Pancreas (tissue), 10 donors: ENCODE results near the gene CIRBP. TPM values are rescaled to one million over a fixed set of nuclear protein-coding genes. Genes with fewer than 3 reads are reported as not detected.
A peak's percentile ranks its signal among the peaks of the same experiment; 100 is the strongest.

Experiments
- ATAC-seq, 4 donors: fragments of 200-7000 bp; cut with Tn5 transposase; one replicate each; pipeline versions ENCODE4 v1.8.0 to v1.9.1; 2020; ENCODE audit warnings: mild to moderate bottlenecking in 4 of 4, moderate library complexity in 4 of 4
- DNase-seq, 6 donors: peaks; one replicate each; pipeline ENCODE4 v3.0.0-alpha.2; 2020
- FAIRE-seq: peaks from 2 replicates; lab custom pipeline; 2012; peaks lifted over from hg19 to GRCh38; lab: Jason Lieb, UNC
- H3K27ac ChIP-seq, 4 donors: fragments of 200-600 bp; sonication (generic); 1 replicate in 3 of 4; 2 replicates in 1 of 4; pipeline versions ENCODE4 v1.5.0 to v1.8.0; 2020
- H3K27me3 ChIP-seq, 4 donors: fragments of 200-600 bp; one replicate each; pipeline ENCODE4 v1.8.0; 2021
- H3K36me3 ChIP-seq, 3 donors: fragments of 200-600 bp; sonication (generic) in 1 of 3; one replicate each; pipeline versions ENCODE4 v1.5.0 to v1.8.0; 2020 to 2021
- H3K4me1 ChIP-seq, 3 donors: fragments of 200-600 bp; one replicate each; pipeline ENCODE4 v1.8.0; 2021
- H3K4me3 ChIP-seq, 4 donors: fragments of 200-600 bp; sonication (generic) in 2 of 4; one replicate each; pipeline versions ENCODE4 v1.5.0 to v1.8.0; 2020 to 2021
- H3K9me3 ChIP-seq, 4 donors: fragments of 200-600 bp; one replicate each; pipeline ENCODE4 v1.8.0; 2021
- CTCF ChIP-seq, 4 donors: fragments of 200-600 bp; sonication (generic) in 3 of 4; IDR thresholded peaks; one replicate each; pipeline versions ENCODE4 v1.5.0 to v1.8.0; 2021; ENCODE audit warnings: antibody characterized with exemption in 4 of 4
- WGBS, 2 donors: extraction: QIAGEN DNeasy Blood & Tissue Kit; methylation state at CpG; one replicate each; pipeline ENCODE4 v1.1.7; 2013; 5-methylcytosine and 5-hydroxymethylcytosine counted together
- intact Hi-C, 3 donors: fragments of 100-400 bp; cut with DNase I; formaldehyde crosslinking; loops; one replicate each; pipeline versions ENCODE4 v1.11.1 to v1.14.2; 2022
- polyA plus RNA-seq, 2 donors: library from polyadenylated mRNA; stranded (reverse); fragments of 200-250 nt; gene quantifications; one replicate each; pipeline ENCODE4 v1.2.3, GENCODE V29; 2013
- total RNA-seq, 6 donors: library from RNA; stranded (reverse); fragmentation: NEBNext Ultra II Directional in 4 of 6; extraction: Animal tissue kit (Norgen Biotek cat#: 25700) in 4 of 6; gene quantifications; one replicate each; pipeline versions ENCODE4 v1.2.1 to v1.2.4, GENCODE V29; 2021 to 2023
- donor health status: healthy with polysubstance abuse.
- donor health status: DM: no; HTN: no; CAD: no; lungs with moderate emphysema.
- donor health status: DM: no; HTN: no; CAD: no.
- donor health status: control.
- donor health status: control.
- donor health status: Bipolar disorder and iron deficiency.
- donor health status: DM: yes; HTN: yes; CAD: no.
- donor health status: DM: no; HTN: no; CAD: no.
- donor health status: DM: no; HTN: no; CAD: no.
- donor health status: DM: yes; HTN: yes; CAD: no.

The CIRBP gene
- total and polyA plus RNA-seq, 8 donors, result 232 to 1,009 (median 539) TPM

GRCh38 chr19:1249990-1250436 is 19.1 kb upstream of the CIRBP start:
- intact Hi-C loops, result no loop called here
- FAIRE-seq (no peak), DNase-seq (peak in 1 of 6 donors; percentile 86), ATAC-seq (no peak)
- peaks cover 0 to 13% (median 13%) of the 10 kb centered on the region in 3 donors for H3K36me3 ChIP-seq
- no peak for TF ChIP-seq CTCF (IDR thresholded peaks at IDR 0.05)
- peak overlapping the region; percentile 97 to 99 (median 98) for H3K27ac ChIP-seq
- WGBS, 2 donors, result 0 to 1% methylated on average over 38 to 67 of the region's 67 CpGs
- H3K9me3 ChIP-seq, result no peaks in the 10 kb centered on the region
- H3K4me3 ChIP-seq, result peak overlapping the region; percentile 84 to 96 (median 90)
- H3K27me3 ChIP-seq, result no peaks in the 10 kb centered on the region
- peaks cover 24 to 38% (median 36%) of the 10 kb centered on the region in 3 donors for H3K4me1 ChIP-seq

GRCh38 chr19:1250437-1251260 is 18.5 kb upstream of the CIRBP start:
- peak overlapping the region; percentile 97 to 99 (median 98) for H3K27ac ChIP-seq
- ATAC-seq, result no peak
- FAIRE-seq, result no peak
- peaks cover 6 to 19% (median 19%) of the 10 kb centered on the region in 3 donors for H3K36me3 ChIP-seq
- DNase-seq, result peak; percentile 65 to 86 (median 74)
- no peak for TF ChIP-seq CTCF (IDR thresholded peaks at IDR 0.05)
- no peaks in the 10 kb centered on the region for H3K9me3 ChIP-seq
- H3K4me1 ChIP-seq, result peaks cover 18 to 38% (median 32%) of the 10 kb centered on the region in 3 donors
- no peaks in the 10 kb centered on the region for H3K27me3 ChIP-seq
- 1 to 3% methylated on average over 28 to 90 of the region's 90 CpGs for WGBS, 2 donors
- H3K4me3 ChIP-seq, result peak overlapping the region; percentile 84 to 96 (median 90)
- intact Hi-C loops, result no loop called here

GRCh38 chr19:1251330-1252220 is 17.6 kb upstream of the CIRBP start:
- H3K36me3 ChIP-seq, result peaks cover 8 to 28% (median 26%) of the 10 kb centered on the region in 3 donors
- peak; percentile 85 to 91 (median 88) for DNase-seq
- FAIRE-seq, result no peak
- H3K9me3 ChIP-seq, result no peaks in the 10 kb centered on the region
- ATAC-seq, result peak; percentile 2 to 36 (median 9)
- WGBS, 2 donors, result 1% methylated on average over 28 to 41 of the region's 41 CpGs
- no peaks in the 10 kb centered on the region for H3K27me3 ChIP-seq
- intact Hi-C loops, result no loop called here
- H3K4me3 ChIP-seq, result peak overlapping the region; percentile 84 to 96 (median 90)
- H3K4me1 ChIP-seq, result peaks cover 12 to 35% (median 25%) of the 10 kb centered on the region in 3 donors
- no peak for TF ChIP-seq CTCF (IDR thresholded peaks at IDR 0.05)
- H3K27ac ChIP-seq, result peak overlapping the region; percentile 97 to 99 (median 98)

GRCh38 chr19:1252221-1252820 is 16.8 kb upstream of the CIRBP start:
- peaks cover 8 to 36% (median 34%) of the 10 kb centered on the region in 3 donors for H3K36me3 ChIP-seq
- peak; percentile 49 to 56 (median 52) for ATAC-seq
- peak overlapping the region; percentile 97 to 99 (median 98) for H3K27ac ChIP-seq
- H3K4me1 ChIP-seq, result peaks cover 12 to 41% (median 25%) of the 10 kb centered on the region in 3 donors
- no peak for TF ChIP-seq CTCF (IDR thresholded peaks at IDR 0.05)
- no peaks in the 10 kb centered on the region for H3K27me3 ChIP-seq
- intact Hi-C loops, result no loop called here
- DNase-seq, result peak in 4 of 6 donors; percentile 92 to 97 (median 95)
- H3K9me3 ChIP-seq, result no peaks in the 10 kb centered on the region
- WGBS, 2 donors, result 1 to 2% methylated on average over 30 of the region's 30 CpGs
- peak overlapping the region; percentile 84 to 96 (median 90) for H3K4me3 ChIP-seq
- no peak for FAIRE-seq
